Activated CD4-positive, alpha-beta memory T cell treated with anti-CD3 and anti-CD28 coated beads, Interleukin-2, amount 10 ng/mL, durations not matched to agents 7 days and 5 days (primary cell): ENCODE measurements around the gene DEFB112. TPM values are rescaled to one million over a fixed set of nuclear protein-coding genes. Genes with fewer than 3 reads are reported as not detected.

ENCODE experiments used
- CTCF ChIA-PET: fragments of 350-600 bp; sonication (Branson Sonifier 250); formaldehyde crosslinking; loops from one replicate; lab custom pipeline; 2021; ENCODE audit warnings: antibody characterized with exemption, inconsistent platforms; lab: Charles Lee
- POLR2A ChIA-PET: fragments of 350-600 bp; sonication (Branson Sonifier 250); formaldehyde crosslinking; loops from one replicate; lab custom pipeline; 2021; ENCODE audit warnings: antibody characterized with exemption; lab: Charles Lee
- DNase-seq: peaks from one replicate; pipeline ENCODE4 v3.0.0-alpha.2; 2020
- H3K27ac Mint-ChIP-seq: one replicate; pipeline ENCODE4 v1.8.0; 2021; ENCODE audit warnings: mild to moderate bottlenecking, mixed read lengths
- H3K27me3 Mint-ChIP-seq: one replicate; pipeline ENCODE4 v1.8.0; 2021; ENCODE audit warnings: mixed read lengths
- H3K36me3 Mint-ChIP-seq: one replicate; pipeline ENCODE4 v1.8.0; 2021; ENCODE audit warnings: low read depth, mixed read lengths
- H3K4me1 Mint-ChIP-seq: one replicate; pipeline ENCODE4 v1.8.0; 2021; ENCODE audit warnings: mixed read lengths
- H3K4me3 Mint-ChIP-seq: one replicate; pipeline ENCODE4 v1.8.0; 2021; ENCODE audit warnings: mild to moderate bottlenecking, mixed read lengths
- H3K9me3 Mint-ChIP-seq: one replicate; pipeline ENCODE4 v1.8.0; 2021; ENCODE audit warnings: mixed read lengths
- total RNA-seq, 2 experiments: library from RNA; stranded (reverse); gene quantifications; one replicate each; pipeline ENCODE4 v1.2.3, GENCODE V29; 2021

Gene DEFB112
- total RNA-seq, 2 experiments from 2014 or later, result not detected

GRCh38 chr6:50062051-50062450, 12.3 kb upstream of the DEFB112 start:
- POLR2A ChIA-PET, result no interaction called here
- H3K27ac Mint-ChIP-seq, result no peak overlapping the region
- H3K27me3 Mint-ChIP-seq, result no peaks in the 10 kb centered on the region
- H3K4me1 Mint-ChIP-seq, result no peaks in the 10 kb centered on the region
- CTCF ChIA-PET, result no interaction called here
- no peak for DNase-seq
- H3K36me3 Mint-ChIP-seq, result no peaks in the 10 kb centered on the region
- H3K9me3 Mint-ChIP-seq, result peaks cover 2% of the 10 kb centered on the region
- no peak overlapping the region for H3K4me3 Mint-ChIP-seq

- no peaks in the 10 kb centered on the region for H3K27me3 Mint-ChIP-seq
- H3K4me3 Mint-ChIP-seq, result no peak overlapping the region
- POLR2A ChIA-PET, result no interaction called here
- CTCF ChIA-PET, result no interaction called here
- H3K36me3 Mint-ChIP-seq, result no peaks in the 10 kb centered on the region
- no peak overlapping the region for H3K27ac Mint-ChIP-seq
- peaks cover 2% of the 10 kb centered on the region for H3K9me3 Mint-ChIP-seq
- no peak for DNase-seq
- H3K4me1 Mint-ChIP-seq, result no peaks in the 10 kb centered on the region
Measured at GRCh38 chr6:50056242-50056641, 6.5 kb upstream of the DEFB112 start.

- ChIA-PET POLR2A (no interaction called here), CTCF (no interaction called here)
Measured at GRCh38 chr6:50047026-50047425, 2.7 kb downstream of the DEFB112 start.

GRCh38 chr6:50030777-50031562, 18.8 kb downstream of the DEFB112 start:
- CTCF ChIA-PET, result no interaction called here
- Mint-ChIP-seq H3K27ac (no peak overlapping the region), H3K4me3 (no peak overlapping the region), H3K27me3 (no peaks in the 10 kb centered on the region), H3K9me3 (peaks cover 3% of the 10 kb centered on the region), H3K4me1 (no peaks in the 10 kb centered on the region), H3K36me3 (no peaks in the 10 kb centered on the region)
- DNase-seq, result no peak
- POLR2A ChIA-PET, result no interaction called here

More at GRCh38 chr6:50047026-50047425, 2.7 kb downstream of the DEFB112 start:
- Mint-ChIP-seq H3K27me3 (no peaks in the 10 kb centered on the region), H3K27ac (no peak overlapping the region), H3K4me3 (no peak overlapping the region), H3K9me3 (no peaks in the 10 kb centered on the region), H3K4me1 (no peaks in the 10 kb centered on the region), H3K36me3 (no peaks in the 10 kb centered on the region)
- no peak for DNase-seq

- DNase-seq, result no peak
- CTCF ChIA-PET, result no interaction called here
- POLR2A ChIA-PET, result no interaction called here
- peaks cover 7% of the 10 kb centered on the region for H3K9me3 Mint-ChIP-seq
- H3K4me3 Mint-ChIP-seq, result no peak overlapping the region
- H3K4me1 Mint-ChIP-seq, result no peaks in the 10 kb centered on the region
- H3K27ac Mint-ChIP-seq, result no peak overlapping the region
- H3K27me3 Mint-ChIP-seq, result no peaks in the 10 kb centered on the region
- H3K36me3 Mint-ChIP-seq, result no peaks in the 10 kb centered on the region
Measured at GRCh38 chr6:50030350-50030749, 19.4 kb downstream of the DEFB112 start.

- no peak overlapping the region for H3K27ac Mint-ChIP-seq
- ChIA-PET CTCF (no interaction called here), POLR2A (no interaction called here)
- no peaks in the 10 kb centered on the region for H3K4me1 Mint-ChIP-seq
- DNase-seq, result no peak
- no peaks in the 10 kb centered on the region for H3K36me3 Mint-ChIP-seq
- H3K4me3 Mint-ChIP-seq, result no peak overlapping the region
- peaks cover 8% of the 10 kb centered on the region for H3K9me3 Mint-ChIP-seq
- H3K27me3 Mint-ChIP-seq, result no peaks in the 10 kb centered on the region
Measured at GRCh38 chr6:50025258-50025657, 24.5 kb downstream of the DEFB112 start.

GRCh38 chr6:50021894-50022293, 27.8 kb downstream of the DEFB112 start, which contains the start of gene DEFB110:
TSS of gene DEFB110 (minus strand) at chr6:50021994. CDS start at chr6:50021935, 59 bp downstream.
- Mint-ChIP-seq H3K27ac (no peak within 1 kb of the TSS), H3K4me1 (no peaks in the 10 kb centered on the region), H3K4me3 (no peak within 1 kb of the TSS), H3K9me3 (peaks cover 15% of the 10 kb centered on the region), H3K27me3 (no peaks in the 10 kb centered on the region), H3K36me3 (no peaks in the 10 kb centered on the region)
- CTCF ChIA-PET, result no interaction called here
- DNase-seq, result no peak
- POLR2A ChIA-PET, result no interaction called here

GRCh38 chr6:50007819-50008218, 41.9 kb downstream of the DEFB112 start:
- ChIA-PET CTCF (no interaction called here), POLR2A (no interaction called here)
- H3K27me3 Mint-ChIP-seq, result no peaks in the 10 kb centered on the region
- H3K9me3 Mint-ChIP-seq, result peaks cover 3% of the 10 kb centered on the region
- no peak overlapping the region for H3K27ac Mint-ChIP-seq
- DNase-seq, result no peak
- H3K4me3 Mint-ChIP-seq, result no peak overlapping the region
- no peaks in the 10 kb centered on the region for H3K4me1 Mint-ChIP-seq
- no peaks in the 10 kb centered on the region for H3K36me3 Mint-ChIP-seq

GRCh38 chr6:50003139-50003538, 46.6 kb downstream of the DEFB112 start:
- ChIA-PET CTCF (no interaction called here), POLR2A (no interaction called here)
- Mint-ChIP-seq H3K9me3 (peaks cover 3% of the 10 kb centered on the region), H3K4me3 (no peak overlapping the region), H3K4me1 (no peaks in the 10 kb centered on the region), H3K36me3 (no peaks in the 10 kb centered on the region), H3K27ac (no peak overlapping the region), H3K27me3 (no peaks in the 10 kb centered on the region)
- DNase-seq, result no peak

- DNase-seq, result no peak
- H3K36me3 Mint-ChIP-seq, result no peaks in the 10 kb centered on the region
- CTCF ChIA-PET, result no interaction called here
- H3K4me3 Mint-ChIP-seq, result no peak overlapping the region
- no peaks in the 10 kb centered on the region for H3K9me3 Mint-ChIP-seq
- H3K27me3 Mint-ChIP-seq, result no peaks in the 10 kb centered on the region
- POLR2A ChIA-PET, result no interaction called here
- no peak overlapping the region for H3K27ac Mint-ChIP-seq
- no peaks in the 10 kb centered on the region for H3K4me1 Mint-ChIP-seq
Measured at GRCh38 chr6:49995278-49995677, 54.5 kb downstream of the DEFB112 start.

Other genes with a start within 250 kb of the DEFB112 start
- gene CRISP1, start 183.4 kb downstream of the DEFB112 start, total RNA-seq, result not detected
- not detected for gene DEFB114, start 85.8 kb downstream of the DEFB112 start, total RNA-seq
- not detected for gene DEFB113, start 80.3 kb downstream of the DEFB112 start, total RNA-seq
- not detected for gene DEFB110, start 27.9 kb downstream of the DEFB112 start, total RNA-seq